ENCODE results near the gene FSIP1. TPM values are rescaled to one million over a fixed set of nuclear protein-coding genes. Genes with fewer than 3 reads are reported as not detected.

FSIP1 gene
- total and polyA plus RNA-seq, 9 of the 15 experiments (the other 6 are each of a cell fraction or from before 2014, with no cell fraction given) = 0.07 to 0.51 (median 0.29) TPM

GRCh38 chr15:39657668-39658067, 125.0 kb downstream of the FSIP1 start:
- ATAC-seq (no peak), FAIRE-seq (no peak), DNase-seq (ENCODE audit: extremely low read depth in 1 of 4, low spot score in 3 of 4) (no peak)
- in situ Hi-C loops (cut with MboI) (no loop called here), intact Hi-C loops (cut with micrococcal nuclease) (no loop called here)
- Histone ChIP-seq H3K27ac (ENCODE audit: extremely low read depth, low read depth, low read length) (no peak overlapping the region), H3K9me3 (replicated peaks; ENCODE audit: control insufficient read depth, insufficient read depth, low read depth, low read length) (no peaks in the 10 kb centered on the region; the same call in 1 of the 2 replicates), H3K27me3 (ENCODE audit: control insufficient read depth in 2 of 2, insufficient read depth in 2 of 2, low read length in 2 of 2) (peaks cover 0 to 3% of the 10 kb centered on the region in 2 experiments; a peak in 1 of 5 replicates), H4K20me1 (replicated peaks; ENCODE audit: control insufficient read depth, insufficient read depth, low read length) (no peaks in the 10 kb centered on the region), H2AFZ (ENCODE audit: low read depth, low read length) (no peak overlapping the region), H3K9ac (ENCODE audit: insufficient read depth in 1 of 2, low read depth in 2 of 2, low read length in 2 of 2) (no peak overlapping the region), H3K36me3 (ENCODE audit: control insufficient read depth, insufficient read depth, low read length) (no peaks in the 10 kb centered on the region), H3K4me3 (no peak overlapping the region), H3K4me1 (replicated peaks in 1 of 2; ENCODE audit: control insufficient read depth in 2 of 2, insufficient read depth in 2 of 2, low read length in 2 of 2) (no peaks in the 10 kb centered on the region), H3K4me2 (ENCODE audit: insufficient read depth, low read length) (no peak overlapping the region), H3K79me2 (ENCODE audit: control insufficient read depth, insufficient read depth, low read length) (no peaks in the 10 kb centered on the region), H3K9me1 (ENCODE audit: control insufficient read depth, insufficient read depth, low read length) (no peaks in the 10 kb centered on the region)
- POLR2A ChIA-PET = interaction anchor here (1.0 kb wide), 1 partner anchor 108 kb away, joined by 3 read pairs; no protein-coding TSS in a partner anchor
- BruUV-seq (replicated peaks) = no TSS peak
- 3% methylated on average over 3 of the region's 3 CpGs for WGBS (ENCODE audit: insufficient coverage, low coverage, missing lambda C conversion rate)
- CTCF ChIA-PET (ENCODE audit: low intra/inter-chr PET ratio) = no interaction called here
- no peak for TF ChIP-seq CXXC5 (CRISPR knock-in tag; IDR thresholded peaks at IDR 0.05)
- no peak for TF ChIP-seq PHB2 (IDR thresholded peaks at IDR 0.05; ENCODE audit: low read depth)
- no peak for TF ChIP-seq YY1 (IDR thresholded peaks at IDR 0.05; ENCODE audit: borderline replicate concordance in 1 of 3, control insufficient read depth in 1 of 3, extremely low read depth in 1 of 3, insufficient read depth in 3 of 3, insufficient read length in 1 of 3, insufficient replicate concordance in 2 of 3, low read depth in 1 of 3, low read length in 2 of 3)
- TF ChIP-seq PPARD (CRISPR knock-in tag; IDR thresholded peaks at IDR 0.05) = no peak
- no peak for TF ChIP-seq AFF4 (CRISPR knock-in tag; IDR thresholded peaks at IDR 0.05)
- TF ChIP-seq BMI1 (IDR thresholded peaks at IDR 0.05; ENCODE audit: low read length) = no peak
- no peak for TF ChIP-seq ARID3B (CRISPR knock-in tag; IDR thresholded peaks at IDR 0.05; ENCODE audit: borderline replicate concordance)
- no peak for TF ChIP-seq ZC3H4 (CRISPR knock-in tag; IDR thresholded peaks at IDR 0.05; ENCODE audit: borderline replicate concordance)
- TF ChIP-seq ZNF586 (CRISPR knock-in tag; conservative IDR thresholded peaks at IDR 0.05) = no peak
- no peak for TF ChIP-seq ZEB2 (IDR thresholded peaks at IDR 0.05)
- TF ChIP-seq PKNOX1 (IDR thresholded peaks at IDR 0.05) = no peak
- no peak for TF ChIP-seq KAT2B (IDR thresholded peaks at IDR 0.05; ENCODE audit: low read depth, low read length)
- no peak for TF ChIP-seq HEY1 (CRISPR knock-in tag; IDR thresholded peaks at IDR 0.05; ENCODE audit: borderline replicate concordance)

All from K562 (cell line).